CD4-positive, alpha-beta T cell treated with Interleukin-21 for 1 hour (primary cell): Measurements from ENCODE around the gene MLPH.

Source experiments
- DNase-seq: peaks from one replicate; pipeline ENCODE4 v3.0.0-alpha.2; 2020

Gene MLPH

GRCh38 chr2:237527233-237527632 lies 40.2 kb downstream of the MLPH start:
- DNase-seq, result no peak

- DNase-seq, result no peak
These were observed 40.7 kb downstream of the MLPH start for GRCh38 chr2:237527766-237528165.

GRCh38 chr2:237529452-237530402 lies 42.7 kb downstream of the MLPH start:
- DNase-seq, result no peak

GRCh38 chr2:237530472-237531433 lies 43.7 kb downstream of the MLPH start:
- DNase-seq, result no peak

GRCh38 chr2:237532160-237532559 lies 45.1 kb downstream of the MLPH start:
- DNase-seq, result no peak

- DNase-seq, result no peak
These were observed 46.7 kb downstream of the MLPH start for GRCh38 chr2:237533668-237534161.

- DNase-seq, result no peak
These were observed 47.3 kb downstream of the MLPH start for GRCh38 chr2:237534380-237534779.

GRCh38 chr2:237535385-237536082 lies 48.5 kb downstream of the MLPH start:
- no peak for DNase-seq

- DNase-seq, result no peak
These were observed 49.0 kb downstream of the MLPH start for GRCh38 chr2:237536083-237536415.

GRCh38 chr2:237536617-237537016 lies 49.6 kb downstream of the MLPH start:
- no peak for DNase-seq

- DNase-seq, result no peak
These were observed 51.1 kb downstream of the MLPH start for GRCh38 chr2:237538001-237538720.

- DNase-seq, result no peak
These were observed 51.9 kb downstream of the MLPH start for GRCh38 chr2:237538901-237539300.

GRCh38 chr2:237539681-237540080 lies 52.6 kb downstream of the MLPH start:
- no peak for DNase-seq

- DNase-seq, result no peak
These were observed 53.2 kb downstream of the MLPH start for GRCh38 chr2:237540223-237540775.

- DNase-seq, result no peak
These were observed 53.8 kb downstream of the MLPH start for GRCh38 chr2:237540823-237541222.

GRCh38 chr2:237541243-237541642 lies 54.2 kb downstream of the MLPH start:
- DNase-seq, result no peak

- no peak for DNase-seq
These were observed 55.1 kb downstream of the MLPH start for GRCh38 chr2:237542001-237542704.

GRCh38 chr2:237546040-237546875 lies 59.2 kb downstream of the MLPH start:
- DNase-seq, result no peak

GRCh38 chr2:237546876-237547395 lies 59.9 kb downstream of the MLPH start:
- DNase-seq, result no peak

- no peak for DNase-seq
These were observed 60.9 kb downstream of the MLPH start for GRCh38 chr2:237547841-237548416.
